ENCODE data around the gene HDAC1. TPM values are rescaled to one million over a fixed set of nuclear protein-coding genes. Genes with fewer than 3 reads are reported as not detected.

Gene HDAC1
- total RNA-seq, 1 donor from 2014 or later: 36.9 TPM

GRCh38 chr1:32351399-32352238 lies 59.7 kb downstream of the HDAC1 start:
- Mint-ChIP-seq H3K27me3 (ENCODE audit: unreplicated experiment) (peaks cover 23% of the 10 kb centered on the region), H3K36me3 (ENCODE audit: unreplicated experiment) (peaks cover under 1% of the 10 kb centered on the region), H3K9me3 (ENCODE audit: unreplicated experiment) (peaks cover 7% of the 10 kb centered on the region), H3K27ac (ENCODE audit: unreplicated experiment) (peak overlapping the region; percentile 95), H3K4me1 (ENCODE audit: low read depth, unreplicated experiment) (peaks cover 29% of the 10 kb centered on the region), H3K4me3 (ENCODE audit: unreplicated experiment) (peak overlapping the region; percentile 86)
- no peak for TF ChIP-seq CTCF (IDR thresholded peaks at IDR 0.05; ENCODE audit: partially characterized antibody, unreplicated experiment)
- DNase-seq: peak; percentile 96

- DNase-seq: no peak
- Mint-ChIP-seq H3K4me3 (ENCODE audit: unreplicated experiment) (peak overlapping the region; percentile 70), H3K9me3 (ENCODE audit: unreplicated experiment) (peaks cover 7% of the 10 kb centered on the region), H3K27ac (ENCODE audit: unreplicated experiment) (peak overlapping the region; percentile 95), H3K4me1 (ENCODE audit: low read depth, unreplicated experiment) (peaks cover 27% of the 10 kb centered on the region), H3K36me3 (ENCODE audit: unreplicated experiment) (no peaks in the 10 kb centered on the region), H3K27me3 (ENCODE audit: unreplicated experiment) (peaks cover 23% of the 10 kb centered on the region)
- no peak for TF ChIP-seq CTCF (IDR thresholded peaks at IDR 0.05; ENCODE audit: partially characterized antibody, unreplicated experiment)
Measured at GRCh38 chr1:32352239-32352745, 60.4 kb downstream of the HDAC1 start.

GRCh38 chr1:32352831-32353383 lies 61.0 kb downstream of the HDAC1 start:
- H3K27ac Mint-ChIP-seq (ENCODE audit: unreplicated experiment): peak overlapping the region; percentile 95
- H3K36me3 Mint-ChIP-seq (ENCODE audit: unreplicated experiment): no peaks in the 10 kb centered on the region
- peak overlapping the region; percentile 70 for H3K4me3 Mint-ChIP-seq (ENCODE audit: unreplicated experiment)
- DNase-seq: no peak
- peaks cover 7% of the 10 kb centered on the region for H3K9me3 Mint-ChIP-seq (ENCODE audit: unreplicated experiment)
- no peak for TF ChIP-seq CTCF (IDR thresholded peaks at IDR 0.05; ENCODE audit: partially characterized antibody, unreplicated experiment)
- H3K4me1 Mint-ChIP-seq (ENCODE audit: low read depth, unreplicated experiment): peaks cover 28% of the 10 kb centered on the region
- H3K27me3 Mint-ChIP-seq (ENCODE audit: unreplicated experiment): peaks cover 26% of the 10 kb centered on the region

GRCh38 chr1:32353431-32353830 lies 61.5 kb downstream of the HDAC1 start:
- DNase-seq: no peak
- peaks cover 26% of the 10 kb centered on the region for H3K27me3 Mint-ChIP-seq (ENCODE audit: unreplicated experiment)
- H3K9me3 Mint-ChIP-seq (ENCODE audit: unreplicated experiment): peaks cover 7% of the 10 kb centered on the region
- H3K36me3 Mint-ChIP-seq (ENCODE audit: unreplicated experiment): no peaks in the 10 kb centered on the region
- TF ChIP-seq CTCF (IDR thresholded peaks at IDR 0.05; ENCODE audit: partially characterized antibody, unreplicated experiment): no peak
- H3K27ac Mint-ChIP-seq (ENCODE audit: unreplicated experiment): peak overlapping the region; percentile 95
- peak overlapping the region; percentile 70 for H3K4me3 Mint-ChIP-seq (ENCODE audit: unreplicated experiment)
- H3K4me1 Mint-ChIP-seq (ENCODE audit: low read depth, unreplicated experiment): peaks cover 28% of the 10 kb centered on the region
